Stimulated activated naive CD8-positive, alpha-beta T cell treated with anti-CD3 and anti-CD28 coated beads, Interleukin-15, Interleukin-2, amounts not matched to agents 100 ng/mL and 50 ng/mL, for 24 hours (primary cell): ENCODE measurements around the gene SLC22A7.
"Not testable (repeated sequence)": the region's sequence is repeated elsewhere in the genome, so short reads cannot be mapped to it uniquely, and the experiment has no call there.

Experiments
- H3K27ac Mint-ChIP-seq: one replicate; pipeline ENCODE4 v1.8.0; 2021; ENCODE audit warnings: mild to moderate bottlenecking, mixed read lengths
- H3K27me3 Mint-ChIP-seq: one replicate; pipeline ENCODE4 v1.8.0; 2021; ENCODE audit warnings: mixed read lengths
- H3K36me3 Mint-ChIP-seq: one replicate; pipeline ENCODE4 v1.8.0; 2021; ENCODE audit warnings: low read depth, mixed read lengths
- H3K4me1 Mint-ChIP-seq: one replicate; pipeline ENCODE4 v1.8.0; 2021; ENCODE audit warnings: low read depth, mixed read lengths
- H3K4me3 Mint-ChIP-seq: one replicate; pipeline ENCODE4 v1.8.0; 2021; ENCODE audit warnings: mild to moderate bottlenecking, mixed read lengths
- H3K9me3 Mint-ChIP-seq: one replicate; pipeline ENCODE4 v1.8.0; 2021; ENCODE audit warnings: mixed read lengths

The SLC22A7 gene

DNA sequence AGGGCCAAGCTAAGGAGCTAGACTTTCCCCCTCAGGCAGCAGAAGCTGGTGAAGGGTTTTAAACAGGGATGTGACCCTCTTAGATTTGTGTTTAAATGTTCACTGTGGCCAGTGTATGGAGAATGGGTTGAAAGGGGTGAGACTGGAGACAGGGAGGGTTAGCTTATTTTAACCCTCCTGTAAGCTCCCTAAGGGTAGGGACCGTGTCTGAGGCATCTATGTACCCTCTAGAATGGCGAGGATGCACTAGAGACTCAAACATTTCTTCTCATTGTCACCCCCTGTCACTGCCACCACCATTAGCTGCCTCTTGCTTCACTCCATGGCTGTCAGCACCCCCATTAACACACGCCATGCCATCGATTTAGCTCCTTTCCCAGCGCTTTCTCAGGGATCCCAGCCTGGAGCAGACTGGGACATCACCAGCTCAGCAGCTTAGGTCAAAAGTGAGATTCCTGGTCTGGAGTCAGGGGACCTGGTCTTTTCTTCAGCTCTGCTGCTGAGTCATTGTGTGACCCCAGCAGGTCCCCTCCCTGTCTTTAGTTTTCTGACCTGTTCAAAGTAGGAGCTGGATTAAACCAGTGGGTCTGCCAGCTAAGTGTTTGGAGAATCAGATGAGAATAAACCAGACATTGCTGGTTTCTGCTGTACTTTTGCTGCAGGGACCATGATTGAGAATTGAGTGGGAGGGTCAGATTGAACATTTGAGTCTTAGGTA, 1.1 kb upstream of the SLC22A7 start:
- Mint-ChIP-seq H3K4me1 (no peaks in the 10 kb centered on the region), H3K36me3 (no peaks in the 10 kb centered on the region), H3K27me3 (peaks cover 4% of the 10 kb centered on the region), H3K27ac (no peak overlapping the region), H3K9me3 (no peaks in the 10 kb centered on the region), H3K4me3 (no peak overlapping the region)

GRCh38 chr6:43298565-43299337, 691 bp downstream of the SLC22A7 start:
- no peak overlapping the region for H3K4me3 Mint-ChIP-seq
- H3K9me3 Mint-ChIP-seq, result no peaks in the 10 kb centered on the region
- no peaks in the 10 kb centered on the region for H3K36me3 Mint-ChIP-seq
- peaks cover 4% of the 10 kb centered on the region for H3K27me3 Mint-ChIP-seq
- no peak overlapping the region for H3K27ac Mint-ChIP-seq
- H3K4me1 Mint-ChIP-seq, result no peaks in the 10 kb centered on the region

DNA sequence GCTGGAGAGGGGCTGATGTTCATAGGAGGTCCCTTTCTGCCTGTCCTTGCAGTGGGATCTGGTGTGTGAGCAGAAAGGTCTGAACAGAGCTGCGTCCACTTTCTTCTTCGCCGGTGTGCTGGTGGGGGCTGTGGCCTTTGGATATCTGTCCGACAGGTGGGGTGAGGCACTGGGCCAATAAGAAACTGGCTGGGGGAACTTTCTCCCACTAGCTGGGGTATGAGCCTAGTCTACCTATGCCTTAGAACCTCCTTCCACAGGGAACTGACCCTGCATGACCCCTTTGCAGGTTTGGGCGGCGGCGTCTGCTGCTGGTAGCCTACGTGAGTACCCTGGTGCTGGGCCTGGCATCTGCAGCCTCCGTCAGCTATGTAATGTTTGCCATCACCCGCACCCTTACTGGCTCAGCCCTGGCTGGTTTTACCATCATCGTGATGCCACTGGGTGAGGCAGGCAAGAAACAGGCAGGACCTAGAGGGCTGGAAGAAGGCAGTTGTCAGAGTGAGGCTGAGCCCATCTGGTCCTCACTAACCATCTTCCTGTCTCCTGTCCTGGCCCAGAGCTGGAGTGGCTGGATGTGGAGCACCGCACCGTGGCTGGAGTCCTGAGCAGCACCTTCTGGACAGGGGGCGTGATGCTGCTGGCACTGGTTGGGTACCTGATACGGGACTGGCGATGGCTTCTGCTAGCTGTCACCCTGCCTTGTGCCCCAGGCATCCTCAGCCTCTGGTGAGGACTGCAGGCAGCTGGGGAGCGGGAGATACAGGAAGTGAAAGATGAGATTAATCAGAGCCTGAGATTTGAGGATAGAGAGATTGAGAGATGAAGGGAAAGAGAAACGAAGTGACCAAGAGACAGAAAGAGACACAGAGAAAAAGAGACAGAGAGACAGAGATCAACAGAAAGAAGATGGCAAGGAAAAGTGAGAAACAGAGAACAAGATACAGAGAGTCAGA, 1.6 kb downstream of the SLC22A7 start:
- H3K27ac Mint-ChIP-seq, result no peak overlapping the region
- H3K9me3 Mint-ChIP-seq, result no peaks in the 10 kb centered on the region
- no peaks in the 10 kb centered on the region for H3K4me1 Mint-ChIP-seq
- peaks cover 4% of the 10 kb centered on the region for H3K27me3 Mint-ChIP-seq
- H3K4me3 Mint-ChIP-seq, result no peak overlapping the region
- no peaks in the 10 kb centered on the region for H3K36me3 Mint-ChIP-seq

- no peak overlapping the region for H3K27ac Mint-ChIP-seq
- no peak overlapping the region for H3K4me3 Mint-ChIP-seq
- no peaks in the 10 kb centered on the region for H3K9me3 Mint-ChIP-seq
- H3K4me1 Mint-ChIP-seq, result no peaks in the 10 kb centered on the region
- no peaks in the 10 kb centered on the region for H3K36me3 Mint-ChIP-seq
- peaks cover 4% of the 10 kb centered on the region for H3K27me3 Mint-ChIP-seq
Measured at GRCh38 chr6:43301081-43301870, 3.2 kb downstream of the SLC22A7 start.

DNA sequence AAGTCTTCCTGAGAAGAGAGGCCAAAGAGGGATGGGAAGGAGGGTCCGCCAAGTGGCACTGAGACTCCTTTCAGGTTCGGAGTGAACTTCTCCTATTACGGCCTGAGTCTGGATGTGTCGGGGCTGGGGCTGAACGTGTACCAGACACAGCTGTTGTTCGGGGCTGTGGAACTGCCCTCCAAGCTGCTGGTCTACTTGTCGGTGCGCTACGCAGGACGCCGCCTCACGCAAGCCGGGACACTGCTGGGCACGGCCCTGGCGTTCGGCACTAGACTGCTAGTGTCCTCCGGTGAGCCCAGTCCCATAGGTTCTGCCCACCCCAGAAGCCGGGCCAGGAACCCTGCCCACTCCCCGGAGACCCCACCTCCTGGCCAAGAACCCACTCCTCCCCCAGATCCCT, 4.1 kb downstream of the SLC22A7 start:
- Mint-ChIP-seq H3K9me3 (no peaks in the 10 kb centered on the region), H3K27me3 (peaks cover 4% of the 10 kb centered on the region), H3K4me1 (no peaks in the 10 kb centered on the region), H3K36me3 (no peaks in the 10 kb centered on the region), H3K27ac (no peak overlapping the region), H3K4me3 (no peak overlapping the region)

DNA sequence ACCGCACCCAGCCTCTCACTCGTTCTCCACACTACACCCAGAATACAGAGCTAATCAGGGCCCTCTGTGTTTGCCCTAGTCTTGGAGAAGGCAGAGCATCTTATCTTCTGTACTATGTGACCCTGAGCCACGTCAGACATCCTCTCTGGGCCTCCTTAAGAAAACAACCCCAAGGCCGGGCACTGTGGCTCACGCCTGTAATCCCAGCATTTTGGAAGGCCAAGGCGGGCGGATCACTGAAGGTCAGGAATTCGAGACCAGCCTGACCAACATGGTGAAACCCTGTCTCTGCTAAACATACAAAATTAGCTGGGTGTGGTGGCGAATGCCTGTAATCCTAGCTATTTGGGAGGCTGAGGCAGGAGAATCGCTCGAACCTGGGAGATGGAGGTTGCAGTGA, 4.9 kb downstream of the SLC22A7 start:
- H3K9me3 Mint-ChIP-seq, H3K36me3 Mint-ChIP-seq, H3K4me1 Mint-ChIP-seq, H3K4me3 Mint-ChIP-seq, H3K27me3 Mint-ChIP-seq, H3K27ac Mint-ChIP-seq: not testable (repeated sequence)

DNA sequence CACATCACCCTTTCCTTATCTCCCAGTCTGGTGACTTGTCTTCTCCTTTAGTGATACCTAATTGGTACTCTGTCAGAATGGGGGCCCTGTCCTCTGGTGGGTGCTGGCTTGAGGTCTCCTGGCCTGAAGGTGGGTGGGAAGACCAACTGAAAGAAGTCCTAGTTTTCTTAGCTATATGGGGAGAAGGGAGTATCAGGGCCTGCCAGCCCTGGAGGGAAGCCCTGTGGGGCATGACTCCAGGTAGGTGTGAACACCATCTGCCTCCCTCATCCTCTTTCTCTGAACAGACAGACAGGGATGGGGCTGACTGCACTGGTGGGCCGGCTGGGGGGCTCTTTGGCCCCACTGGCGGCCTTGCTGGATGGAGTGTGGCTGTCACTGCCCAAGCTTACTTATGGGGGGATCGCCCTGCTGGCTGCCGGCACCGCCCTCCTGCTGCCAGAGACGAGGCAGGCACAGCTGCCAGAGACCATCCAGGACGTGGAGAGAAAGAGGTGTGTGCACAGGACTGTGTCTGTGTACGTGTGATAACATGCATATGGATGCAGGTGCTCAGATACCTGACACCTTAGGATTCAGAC, 5.8 kb downstream of the SLC22A7 start:
- H3K4me1 Mint-ChIP-seq, result peaks cover 5% of the 10 kb centered on the region
- H3K36me3 Mint-ChIP-seq, result no peaks in the 10 kb centered on the region
- H3K27me3 Mint-ChIP-seq, result peaks cover 7% of the 10 kb centered on the region
- no peak overlapping the region for H3K4me3 Mint-ChIP-seq
- no peaks in the 10 kb centered on the region for H3K9me3 Mint-ChIP-seq
- no peak overlapping the region for H3K27ac Mint-ChIP-seq

GRCh38 chr6:43304361-43304760, 6.3 kb downstream of the SLC22A7 start:
- Mint-ChIP-seq H3K4me3 (no peak overlapping the region), H3K4me1 (peaks cover 10% of the 10 kb centered on the region), H3K27me3 (peaks cover 8% of the 10 kb centered on the region), H3K27ac (no peak overlapping the region), H3K9me3 (no peaks in the 10 kb centered on the region), H3K36me3 (no peaks in the 10 kb centered on the region)

- H3K36me3 Mint-ChIP-seq, result no peaks in the 10 kb centered on the region
- no peaks in the 10 kb centered on the region for H3K9me3 Mint-ChIP-seq
- H3K4me1 Mint-ChIP-seq, result peaks cover 10% of the 10 kb centered on the region
- no peak overlapping the region for H3K4me3 Mint-ChIP-seq
- no peak overlapping the region for H3K27ac Mint-ChIP-seq
- H3K27me3 Mint-ChIP-seq, result peaks cover 7% of the 10 kb centered on the region
Measured at GRCh38 chr6:43304882-43305281, 6.8 kb downstream of the SLC22A7 start.

DNA sequence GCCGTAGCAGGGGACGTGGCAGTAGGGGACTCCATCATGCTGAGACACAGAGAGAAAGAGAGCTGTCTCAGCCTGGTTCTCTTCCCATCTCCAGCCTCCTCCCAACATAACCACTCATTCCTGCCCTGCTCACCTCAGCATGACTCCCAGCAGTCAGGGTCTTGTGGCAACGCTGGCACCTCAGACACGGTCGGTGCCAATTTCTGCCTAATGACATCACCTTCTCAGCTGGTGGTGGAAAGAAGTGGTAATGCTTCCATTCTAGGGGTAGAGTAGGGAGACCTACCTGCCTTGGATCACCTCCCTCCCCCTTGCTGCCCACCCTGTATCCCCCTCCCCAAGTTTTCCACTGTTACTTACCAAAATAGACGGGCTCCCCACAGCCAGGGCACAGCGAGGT, 8.0 kb downstream of the SLC22A7 start:
- H3K27ac Mint-ChIP-seq, result no peak overlapping the region
- H3K9me3 Mint-ChIP-seq, result no peaks in the 10 kb centered on the region
- H3K36me3 Mint-ChIP-seq, result no peaks in the 10 kb centered on the region
- no peak overlapping the region for H3K4me3 Mint-ChIP-seq
- H3K4me1 Mint-ChIP-seq, result peaks cover 18% of the 10 kb centered on the region
- H3K27me3 Mint-ChIP-seq, result peaks cover 4% of the 10 kb centered on the region

- Mint-ChIP-seq H3K36me3 (no peaks in the 10 kb centered on the region), H3K27ac (no peak overlapping the region), H3K4me3 (no peak overlapping the region), H3K9me3 (no peaks in the 10 kb centered on the region), H3K4me1 (peaks cover 18% of the 10 kb centered on the region), H3K27me3 (peaks cover 4% of the 10 kb centered on the region)
Measured at GRCh38 chr6:43307451-43308100, 9.5 kb downstream of the SLC22A7 start.

- H3K9me3 Mint-ChIP-seq, result no peaks in the 10 kb centered on the region
- H3K36me3 Mint-ChIP-seq, result no peaks in the 10 kb centered on the region
- H3K27ac Mint-ChIP-seq, result no peak within 1 kb of the TSS
- H3K4me3 Mint-ChIP-seq, result peak within 1 kb of the TSS; percentile 80
- H3K27me3 Mint-ChIP-seq, result peaks cover 4% of the 10 kb centered on the region
- peaks cover 22% of the 10 kb centered on the region for H3K4me1 Mint-ChIP-seq
Measured at GRCh38 chr6:43308101-43308989, 10.3 kb downstream of the SLC22A7 start, which contains the start of gene CRIP3. CRIP3 (minus strand) TSS chr6:43308826; CDS start chr6:43308792, 34 bp downstream.

- Mint-ChIP-seq H3K27ac (no peak overlapping the region), H3K9me3 (no peaks in the 10 kb centered on the region), H3K4me3 (peak overlapping the region; percentile 80), H3K36me3 (no peaks in the 10 kb centered on the region), H3K27me3 (peaks cover 4% of the 10 kb centered on the region), H3K4me1 (peaks cover 22% of the 10 kb centered on the region)
Measured at GRCh38 chr6:43308990-43309477, 11.0 kb downstream of the SLC22A7 start.
